ENCODE results near the gene SOX6.

- TF ChIP-seq CTCF (IDR thresholded peaks at IDR 0.05) (no peak), POLR2A (IDR thresholded peaks at IDR 0.05) (no peak), POLR2AphosphoS5 (IDR thresholded peaks at IDR 0.05; ENCODE audit: insufficient read depth in 1 of 2, low read depth in 1 of 2) (no peak)
Measured at GRCh38 chr11:16191212-16191867, 165.0 kb downstream of the SOX6 start.

Measured in vagina (tissue), 2 donors.